Endothelial cell of umbilical vein (primary cell): ENCODE results near the gene RASIP1.

Source experiments
- CTCF ChIP-seq, 2 donors: IDR thresholded peaks; 1 replicate in 1 of 2; 2 replicates in 1 of 2; pipeline ENCODE4 v1.5.1; 2011; ENCODE audit warnings: low read length in 2 of 2, mild to moderate bottlenecking in 2 of 2, moderate library complexity in 2 of 2, control low read depth in 1 of 2, inconsistent platforms in 1 of 2, low read depth in 1 of 2; ENCODE audit not compliant: insufficient read depth in 1 of 2; ENCODE audit errors: extremely low read depth in 1 of 2
- GATA2 ChIP-seq: IDR thresholded peaks from 2 replicates; pipeline ENCODE4 v1.7.0; 2011; ENCODE audit warnings: low read depth, mild to moderate bottlenecking, moderate library complexity, mixed read lengths, low read length; ENCODE audit not compliant: insufficient read length, insufficient read depth
- JUN ChIP-seq: IDR thresholded peaks from 2 replicates; pipeline ENCODE4 v1.6.1; 2011; ENCODE audit warnings: borderline replicate concordance, low read depth; ENCODE audit not compliant: insufficient read length, insufficient read depth
- POLR2AphosphoS5 ChIP-seq: IDR thresholded peaks from 2 replicates; pipeline ENCODE4 v1.6.1; 2012; ENCODE audit warnings: low read depth, mild to moderate bottlenecking, control low read depth, low read length, moderate library complexity; ENCODE audit not compliant: insufficient read depth

GRCh38 chr19:48685583-48685982 lies 54.8 kb downstream of the RASIP1 start:
- TF ChIP-seq CTCF (IDR thresholded peaks at IDR 0.05; ENCODE audit: extremely low read depth in 1 of 2, insufficient read depth in 1 of 2, low read depth in 1 of 2, low read length in 2 of 2) (no peak), POLR2AphosphoS5 (no peak), JUN (no peak), GATA2 (no peak)
